ENCODE measurements around the gene NPAS3. TPM values are rescaled to one million over a fixed set of nuclear protein-coding genes. Genes with fewer than 3 reads are reported as not detected.

The NPAS3 gene
- total RNA-seq, 1 experiment from 2014 or later, result not detected

DNA sequence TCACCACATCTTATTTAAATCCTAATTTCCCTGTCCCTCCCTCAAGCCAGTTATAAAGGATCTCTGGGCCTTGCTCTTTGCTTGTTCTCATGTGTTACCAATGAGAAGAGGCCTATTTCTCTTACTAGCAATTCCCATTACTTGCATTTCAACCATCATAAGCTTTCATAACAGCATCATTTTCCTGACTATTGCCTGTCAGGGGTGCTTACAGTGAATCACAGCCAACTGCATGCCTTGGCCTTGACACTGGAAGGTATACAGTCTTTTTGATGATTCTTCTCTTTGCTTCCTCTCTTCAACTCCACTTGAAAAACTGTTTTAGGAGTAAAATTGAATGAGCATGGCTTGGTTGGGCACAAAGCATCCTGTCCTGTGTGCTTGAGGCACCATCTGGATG lies 127.0 kb downstream of the NPAS3 start:
- Histone ChIP-seq H3K27ac (no peak overlapping the region), H3K9me3 (ENCODE audit: insufficient read depth, low read depth) (no peaks in the 10 kb centered on the region), H3K4me1 (replicated peaks; ENCODE audit: insufficient read depth) (0 out of 2 replicates have a peak, but pooled peaks cover 3% of the 10 kb centered on the region), H3K27me3 (ENCODE audit: insufficient read depth, low read depth) (no peaks in the 10 kb centered on the region), H3F3A (ENCODE audit: insufficient read depth, low read depth) (no peaks in the 10 kb centered on the region), H3K4me3 (no peak overlapping the region), H3K4me2 (no peak overlapping the region), H3K36me3 (ENCODE audit: low read depth) (no peaks in the 10 kb centered on the region), H3K9me2 (ENCODE audit: insufficient read depth) (no peaks in the 10 kb centered on the region), H4K20me1 (ENCODE audit: insufficient read depth) (no peaks in the 10 kb centered on the region), H3K79me2 (ENCODE audit: low read depth) (no peaks in the 10 kb centered on the region), H2AFZ (no peak overlapping the region)
- no peak for TF ChIP-seq EZH2 (IDR thresholded peaks at IDR 0.05; ENCODE audit: low read depth)
- TF ChIP-seq, protein P1, sequence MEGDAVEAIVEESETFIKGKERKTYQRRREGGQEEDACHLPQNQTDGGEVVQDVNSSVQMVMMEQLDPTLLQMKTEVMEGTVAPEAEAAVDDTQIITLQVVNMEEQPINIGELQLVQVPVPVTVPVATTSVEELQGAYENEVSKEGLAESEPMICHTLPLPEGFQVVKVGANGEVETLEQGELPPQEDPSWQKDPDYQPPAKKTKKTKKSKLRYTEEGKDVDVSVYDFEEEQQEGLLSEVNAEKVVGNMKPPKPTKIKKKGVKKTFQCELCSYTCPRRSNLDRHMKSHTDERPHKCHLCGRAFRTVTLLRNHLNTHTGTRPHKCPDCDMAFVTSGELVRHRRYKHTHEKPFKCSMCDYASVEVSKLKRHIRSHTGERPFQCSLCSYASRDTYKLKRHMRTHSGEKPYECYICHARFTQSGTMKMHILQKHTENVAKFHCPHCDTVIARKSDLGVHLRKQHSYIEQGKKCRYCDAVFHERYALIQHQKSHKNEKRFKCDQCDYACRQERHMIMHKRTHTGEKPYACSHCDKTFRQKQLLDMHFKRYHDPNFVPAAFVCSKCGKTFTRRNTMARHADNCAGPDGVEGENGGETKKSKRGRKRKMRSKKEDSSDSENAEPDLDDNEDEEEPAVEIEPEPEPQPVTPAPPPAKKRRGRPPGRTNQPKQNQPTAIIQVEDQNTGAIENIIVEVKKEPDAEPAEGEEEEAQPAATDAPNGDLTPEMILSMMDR (conservative IDR thresholded peaks at IDR 0.05), result no peak
- intact Hi-C loops (cut with micrococcal nuclease; ENCODE audit: unreplicated experiment), result no loop called here
- CTCF ChIA-PET, result no interaction called here
- BruUV-seq (replicated peaks), result no TSS peak
- no peak for DNase-seq
- POLR2A ChIA-PET (ENCODE audit: unreplicated experiment), result no interaction called here

DNA sequence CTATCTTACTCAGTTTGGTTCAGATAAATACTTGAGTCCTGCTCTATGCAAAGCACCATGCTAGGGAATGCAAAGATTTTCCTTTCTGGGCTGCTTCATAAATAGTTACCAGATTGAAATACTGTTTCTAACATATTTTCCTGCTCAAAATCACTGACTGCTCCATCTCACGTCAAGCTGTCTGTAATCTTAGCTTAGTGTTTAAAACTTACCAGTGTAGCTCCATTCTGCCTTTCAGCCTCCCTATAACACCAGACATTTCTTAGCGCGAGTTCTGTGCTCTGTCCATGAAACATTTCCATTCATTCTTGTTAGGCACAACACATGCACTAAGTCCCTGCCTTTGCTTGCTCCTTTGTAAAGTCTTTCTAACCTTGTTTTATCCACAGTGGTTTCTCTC lies 129.4 kb downstream of the NPAS3 start:
- Histone ChIP-seq H4K20me1 (ENCODE audit: insufficient read depth) (no peaks in the 10 kb centered on the region), H3K36me3 (ENCODE audit: low read depth) (no peaks in the 10 kb centered on the region), H2AFZ (no peak overlapping the region), H3K9me3 (ENCODE audit: insufficient read depth, low read depth) (no peaks in the 10 kb centered on the region), H3K79me2 (ENCODE audit: low read depth) (no peaks in the 10 kb centered on the region), H3K4me2 (no peak overlapping the region), H3K27ac (no peak overlapping the region), H3K27me3 (ENCODE audit: insufficient read depth, low read depth) (no peaks in the 10 kb centered on the region), H3K4me3 (no peak overlapping the region), H3K4me1 (replicated peaks; ENCODE audit: insufficient read depth) (no peaks in the 10 kb centered on the region), H3F3A (ENCODE audit: insufficient read depth, low read depth) (no peaks in the 10 kb centered on the region), H3K9me2 (ENCODE audit: insufficient read depth) (no peaks in the 10 kb centered on the region)
- BruUV-seq (replicated peaks), result no TSS peak
- ChIA-PET POLR2A (ENCODE audit: unreplicated experiment) (no interaction called here), CTCF (no interaction called here)
- TF ChIP-seq, protein P1 (conservative IDR thresholded peaks at IDR 0.05), result no peak
- TF ChIP-seq EZH2 (IDR thresholded peaks at IDR 0.05; ENCODE audit: low read depth), result no peak
- intact Hi-C loops (cut with micrococcal nuclease; ENCODE audit: unreplicated experiment), result no loop called here
- no peak for DNase-seq

DNA sequence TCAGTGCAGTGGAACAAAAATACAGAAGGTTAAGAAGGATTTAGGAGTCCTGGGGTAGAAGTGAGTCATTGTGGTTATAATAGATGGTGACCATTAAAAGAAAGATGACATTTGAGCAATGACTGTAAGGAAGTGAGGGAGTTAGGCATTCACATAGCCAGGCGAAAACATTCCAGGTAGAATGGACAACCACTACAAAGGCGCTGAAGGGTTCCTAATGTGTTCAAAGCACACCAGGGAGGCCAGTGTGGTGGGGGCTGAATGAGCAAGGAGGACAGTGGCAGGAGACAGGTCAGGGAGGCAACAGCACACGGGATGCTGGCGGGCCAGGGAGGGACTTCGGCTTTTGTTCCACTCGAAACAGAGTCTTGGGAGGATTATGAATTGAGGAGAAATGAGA lies 129.9 kb downstream of the NPAS3 start:
- Histone ChIP-seq H3K4me2 (no peak overlapping the region), H3K36me3 (ENCODE audit: low read depth) (no peaks in the 10 kb centered on the region), H3K27ac (no peak overlapping the region), H3K27me3 (ENCODE audit: insufficient read depth, low read depth) (no peaks in the 10 kb centered on the region), H3F3A (ENCODE audit: insufficient read depth, low read depth) (no peaks in the 10 kb centered on the region), H3K4me3 (no peak overlapping the region), H3K79me2 (ENCODE audit: low read depth) (no peaks in the 10 kb centered on the region), H2AFZ (no peak overlapping the region), H3K9me2 (ENCODE audit: insufficient read depth) (no peaks in the 10 kb centered on the region), H3K4me1 (replicated peaks; ENCODE audit: insufficient read depth) (no peaks in the 10 kb centered on the region), H4K20me1 (ENCODE audit: insufficient read depth) (no peaks in the 10 kb centered on the region), H3K9me3 (ENCODE audit: insufficient read depth, low read depth) (no peaks in the 10 kb centered on the region)
- no peak for DNase-seq
- intact Hi-C loops (cut with micrococcal nuclease; ENCODE audit: unreplicated experiment), result no loop called here
- TF ChIP-seq EZH2 (IDR thresholded peaks at IDR 0.05; ENCODE audit: low read depth), result no peak
- TF ChIP-seq, protein P1 (conservative IDR thresholded peaks at IDR 0.05), result no peak
- ChIA-PET POLR2A (ENCODE audit: unreplicated experiment) (no interaction called here), CTCF (no interaction called here)
- BruUV-seq (replicated peaks), result no TSS peak
